B cell (primary cell): ENCODE measurements around the gene MAD1L1. TPM values are rescaled to one million over a fixed set of nuclear protein-coding genes. Genes with fewer than 3 reads are reported as not detected.

ENCODE experiments used
- ATAC-seq: fragments of 200-7000 bp; cut with Tn5 transposase; one replicate; pipeline ENCODE4 v1.10.0; 2021; ENCODE audit warnings: low read depth, mild to moderate bottlenecking, moderate number of reproducible peaks, moderate library complexity
- CTCF ChIA-PET: fragments of 350-600 bp; sonication (Branson Sonifier 250); formaldehyde crosslinking; loops from one replicate; lab custom pipeline; 2021; ENCODE audit warnings: antibody characterized with exemption, inconsistent platforms; lab: Charles Lee
- POLR2A ChIA-PET: fragments of 350-600 bp; sonication (Branson Sonifier 250); formaldehyde crosslinking; loops from one replicate; lab custom pipeline; 2021; ENCODE audit warnings: antibody characterized with exemption; lab: Charles Lee
- DNase-seq: peaks from one replicate; pipeline ENCODE4 v3.0.0; 2013
- H2AFZ ChIP-seq: 2 replicates; pipeline ENCODE4 v1.6.1; 2012; ENCODE audit warnings: mild to moderate bottlenecking, low read depth, low read length; ENCODE audit not compliant: insufficient read depth, poor library complexity, severe bottlenecking
- H3K27ac ChIP-seq, 2 donors: 1 replicate in 1 of 2; 2 replicates in 1 of 2; pipeline ENCODE4 v1.5.1; 2012 to 2013; ENCODE audit warnings: low read length in 2 of 2, mild to moderate bottlenecking in 2 of 2, moderate library complexity in 1 of 2
- H3K27me3 ChIP-seq, 4 experiments: fragments of 200-600 bp in 1 of 4; sonication (generic) in 1 of 4; replicated peaks in 1 of 4; 1 replicate in 2 of 4; 2 replicates in 2 of 4; pipeline versions ENCODE4 v1.6.1 to v1.7.0; 2013 to 2016; ENCODE audit warnings: low read length in 3 of 4, mild to moderate bottlenecking in 2 of 4, mixed read lengths in 1 of 4, moderate library complexity in 1 of 4; ENCODE audit not compliant: insufficient read depth in 4 of 4, control insufficient read depth in 3 of 4; ENCODE audit errors: control extremely low read depth in 1 of 4
- H3K36me3 ChIP-seq, 2 experiments: replicated peaks in 1 of 2; 1 replicate in 1 of 2; 2 replicates in 1 of 2; pipeline versions ENCODE4 v1.6.1 to v1.7.1; 2013; ENCODE audit warnings: low read length in 1 of 2; ENCODE audit not compliant: insufficient read depth in 2 of 2, control insufficient read depth in 1 of 2; ENCODE audit errors: control extremely low read depth in 1 of 2, extremely low read depth in 1 of 2
- H3K4me1 ChIP-seq, 2 donors: fragments of 200-600 bp in 1 of 2; sonication (generic) in 1 of 2; 1 replicate in 1 of 2; 2 replicates in 1 of 2; pipeline versions ENCODE4 v1.5.1 to v1.6.1; 2013 to 2017; ENCODE audit warnings: low read length in 2 of 2; ENCODE audit not compliant: control insufficient read depth in 2 of 2, insufficient read depth in 2 of 2
- H3K4me2 ChIP-seq: replicated peaks from 2 replicates; pipeline ENCODE3; 2012; ENCODE audit warnings: mild to moderate bottlenecking, low read depth, low read length; ENCODE audit not compliant: poor library complexity, severe bottlenecking
- H3K4me3 ChIP-seq, 5 experiments: fragments of 200-600 bp in 1 of 5; sonication (generic) in 1 of 5; 1 replicate in 3 of 5; 2 replicates in 2 of 5; pipeline versions ENCODE4 v1.5.1 to v1.7.0; 2011 to 2016; ENCODE audit warnings: low read length in 4 of 5, mild to moderate bottlenecking in 4 of 5, low read depth in 2 of 5, control low read depth in 1 of 5, moderate library complexity in 1 of 5; ENCODE audit not compliant: insufficient read depth in 1 of 5; ENCODE audit errors: control extremely low read depth in 1 of 5, extremely low read depth in 1 of 5
- H3K79me2 ChIP-seq: fragments of 200-600 bp; sonication (generic); one replicate; pipeline ENCODE4 v1.6.0; 2016; ENCODE audit warnings: low read length; ENCODE audit not compliant: control insufficient read depth, insufficient read depth
- H3K9ac ChIP-seq: fragments of 200-600 bp; sonication (generic); 2 replicates; pipeline ENCODE4 v1.6.1; 2017; ENCODE audit warnings: mild to moderate bottlenecking, low read length, moderate library complexity
- H3K9me3 ChIP-seq, 3 donors: one replicate each; pipeline versions ENCODE4 v1.6.1 to v1.7.1; 2013; ENCODE audit warnings: low read length in 2 of 3; ENCODE audit not compliant: control insufficient read depth in 2 of 3, insufficient read depth in 1 of 3; ENCODE audit errors: control extremely low read depth in 1 of 3
- H4K20me1 ChIP-seq: 2 replicates; pipeline ENCODE4 v1.6.0; 2012; ENCODE audit warnings: mild to moderate bottlenecking, low read length; ENCODE audit not compliant: insufficient read depth, control insufficient read depth, poor library complexity, severe bottlenecking
- H3K27ac Mint-ChIP-seq: one replicate; pipeline ENCODE4 v1.8.0; 2021; ENCODE audit warnings: mixed read lengths
- H3K27me3 Mint-ChIP-seq: one replicate; pipeline ENCODE4 v1.8.0; 2021; ENCODE audit warnings: mixed read lengths
- H3K4me1 Mint-ChIP-seq: one replicate; pipeline ENCODE4 v1.8.0; 2021; ENCODE audit warnings: mixed read lengths
- H3K4me3 Mint-ChIP-seq: one replicate; pipeline ENCODE4 v1.8.0; 2021; ENCODE audit warnings: mixed read lengths
- H3K9me3 Mint-ChIP-seq: one replicate; pipeline ENCODE4 v1.8.0; 2022; ENCODE audit warnings: mixed read lengths; ENCODE audit not compliant: insufficient read depth
- CTCF ChIP-seq: fragments of 200-600 bp; IDR thresholded peaks from one replicate; pipeline ENCODE4 v1.8.0; 2022; ENCODE audit warnings: antibody characterized with exemption, mild to moderate bottlenecking
- EZH2 ChIP-seq: IDR thresholded peaks from 2 replicates; pipeline ENCODE4 v1.6.1; 2012; ENCODE audit warnings: borderline replicate concordance, low read depth, mild to moderate bottlenecking, moderate library complexity, low read length; ENCODE audit not compliant: insufficient read depth, poor library complexity, severe bottlenecking
- WGBS: methylation state at CpG from one replicate; pipeline ENCODE4 v1.1.5; 2013; ENCODE audit warnings: missing lambda C conversion rate; ENCODE audit not compliant: insufficient coverage; 5-methylcytosine and 5-hydroxymethylcytosine counted together
- intact Hi-C: fragments of 100-400 bp; cut with micrococcal nuclease; formaldehyde crosslinking; loops from one replicate; pipeline ENCODE4 v1.10.0; 2022
- polyA plus RNA-seq: library from polyadenylated mRNA; depleted of rRNA; stranded (reverse); fragments of >200 nt; gene quantifications from 2 replicates; pipeline ENCODE4 v1.2.3, GENCODE V29; 2012
- total RNA-seq, 2 donors: library from RNA; stranded (reverse); fragments of 120-200 nt in 1 of 2; gene quantifications; 1 replicate in 1 of 2; 2 replicates in 1 of 2; pipeline versions ENCODE4 v1.2.3 to v1.2.4, GENCODE V29; 2013 to 2022

MAD1L1 gene
- total and polyA plus RNA-seq, 2 donors (not counting 1 experiment from before 2014, with no cell fraction given), result 86.7 to 110 TPM

GRCh38 chr7:2254429-2255144, 21.8 kb upstream of the MAD1L1 start:
- no peak overlapping the region for H3K9ac ChIP-seq
- H3K27me3 ChIP-seq, result no peaks in the 10 kb centered on the region
- ATAC-seq (no peak), DNase-seq (no peak)
- H2AFZ ChIP-seq, result no peak overlapping the region
- no peak overlapping the region for H3K27ac ChIP-seq
- H3K4me1 Mint-ChIP-seq, result peaks cover 28% of the 10 kb centered on the region
- H3K27ac Mint-ChIP-seq, result peak overlapping the region; percentile 50
- ChIA-PET CTCF (interaction anchor here (1.6 kb wide), 1 partner anchor 93 kb away, joined by 4 read pairs; no protein-coding TSS in a partner anchor), POLR2A (interaction anchor here (0.8 kb wide), 1 partner anchor 20 kb away, joined by 4 read pairs; no protein-coding TSS in a partner anchor)
- peaks cover 31% of the 10 kb centered on the region for H4K20me1 ChIP-seq
- H3K36me3 ChIP-seq, result peaks cover 0 to 55% of the 10 kb centered on the region in 2 experiments
- peaks cover 0 to 4% (median 0%) of the 10 kb centered on the region in 3 donors for H3K9me3 ChIP-seq
- H3K4me1 ChIP-seq, result peaks cover 7 to 26% of the 10 kb centered on the region in 2 donors
- no peaks in the 10 kb centered on the region for H3K27me3 Mint-ChIP-seq
- 97% methylated on average over 31 of the region's 31 CpGs for WGBS
- no peaks in the 10 kb centered on the region for H3K9me3 Mint-ChIP-seq
- TF ChIP-seq CTCF (no peak), EZH2 (no peak)
- no peak overlapping the region for H3K4me3 ChIP-seq
- peaks cover 23% of the 10 kb centered on the region for H3K79me2 ChIP-seq
- intact Hi-C loops, result no loop called here
- no peak overlapping the region for H3K4me3 Mint-ChIP-seq
- H3K4me2 ChIP-seq, result no peak overlapping the region
